ENCODE results near the gene POLR3H.

DNA sequence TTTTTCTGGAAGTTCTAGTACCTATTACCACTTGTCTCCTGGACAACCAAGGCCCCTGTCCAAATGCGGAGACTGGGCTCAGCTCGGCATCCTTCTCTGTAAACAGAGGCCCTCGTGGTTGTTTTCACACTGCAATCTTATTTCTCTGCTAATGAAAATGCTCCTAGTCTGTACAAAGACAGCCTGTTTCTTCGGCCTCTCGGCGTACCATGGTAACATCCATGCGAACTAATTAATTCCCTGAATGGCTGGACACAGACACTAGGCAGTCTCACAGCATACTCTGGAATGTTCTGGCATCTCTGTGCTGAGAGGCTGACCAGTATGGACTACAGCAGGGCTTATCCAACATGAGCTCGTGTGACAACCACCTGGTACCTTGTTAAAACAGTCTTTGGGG lies 5.7 kb downstream of the POLR3H start:
- no peak for TF ChIP-seq POLR2AphosphoS5 (IDR thresholded peaks at IDR 0.05)
- TF ChIP-seq, protein P1, sequence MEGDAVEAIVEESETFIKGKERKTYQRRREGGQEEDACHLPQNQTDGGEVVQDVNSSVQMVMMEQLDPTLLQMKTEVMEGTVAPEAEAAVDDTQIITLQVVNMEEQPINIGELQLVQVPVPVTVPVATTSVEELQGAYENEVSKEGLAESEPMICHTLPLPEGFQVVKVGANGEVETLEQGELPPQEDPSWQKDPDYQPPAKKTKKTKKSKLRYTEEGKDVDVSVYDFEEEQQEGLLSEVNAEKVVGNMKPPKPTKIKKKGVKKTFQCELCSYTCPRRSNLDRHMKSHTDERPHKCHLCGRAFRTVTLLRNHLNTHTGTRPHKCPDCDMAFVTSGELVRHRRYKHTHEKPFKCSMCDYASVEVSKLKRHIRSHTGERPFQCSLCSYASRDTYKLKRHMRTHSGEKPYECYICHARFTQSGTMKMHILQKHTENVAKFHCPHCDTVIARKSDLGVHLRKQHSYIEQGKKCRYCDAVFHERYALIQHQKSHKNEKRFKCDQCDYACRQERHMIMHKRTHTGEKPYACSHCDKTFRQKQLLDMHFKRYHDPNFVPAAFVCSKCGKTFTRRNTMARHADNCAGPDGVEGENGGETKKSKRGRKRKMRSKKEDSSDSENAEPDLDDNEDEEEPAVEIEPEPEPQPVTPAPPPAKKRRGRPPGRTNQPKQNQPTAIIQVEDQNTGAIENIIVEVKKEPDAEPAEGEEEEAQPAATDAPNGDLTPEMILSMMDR (IDR thresholded peaks at IDR 0.05): no peak

Measured in gastroesophageal sphincter (tissue), 3 donors.